GM21825 (cell line): ENCODE results near the gene FOXK1.

Experiments
- ATAC-seq: cut with Tn5 transposase; IDR thresholded peaks from one replicate; pipeline ENCODE4 v1.9.1; 2021; ENCODE audit warnings: mild to moderate bottlenecking, moderate library complexity; ENCODE audit not compliant: unreplicated experiment

Gene FOXK1

GRCh38 chr7:4742051-4742573 is 60.0 kb downstream of the FOXK1 start:
- ATAC-seq, result no peak

- no peak for ATAC-seq
Observed at GRCh38 chr7:4742852-4743251, 60.8 kb downstream of the FOXK1 start.

GRCh38 chr7:4744391-4745264 is 62.5 kb downstream of the FOXK1 start:
- peak; percentile 62 for ATAC-seq

- ATAC-seq, result no peak
Observed at GRCh38 chr7:4745265-4745919, 63.3 kb downstream of the FOXK1 start.

- no peak for ATAC-seq
Observed at GRCh38 chr7:4745971-4746919, 64.2 kb downstream of the FOXK1 start.

GRCh38 chr7:4747013-4747412 is 64.9 kb downstream of the FOXK1 start:
- ATAC-seq, result no peak

- ATAC-seq, result no peak
Observed at GRCh38 chr7:4747746-4748145, 65.7 kb downstream of the FOXK1 start.

GRCh38 chr7:4748231-4748681 is 66.2 kb downstream of the FOXK1 start:
- no peak for ATAC-seq

GRCh38 chr7:4749363-4749762 is 67.3 kb downstream of the FOXK1 start:
- ATAC-seq, result no peak

GRCh38 chr7:4749798-4750197 is 67.7 kb downstream of the FOXK1 start:
- ATAC-seq, result no peak

- ATAC-seq, result no peak
Observed at GRCh38 chr7:4751398-4751947, 69.4 kb downstream of the FOXK1 start.

- ATAC-seq, result peak; percentile 83
Observed at GRCh38 chr7:4753598-4754432, 71.7 kb downstream of the FOXK1 start.

GRCh38 chr7:4754433-4755010 is 72.4 kb downstream of the FOXK1 start:
- ATAC-seq, result no peak

GRCh38 chr7:4755045-4755444 is 73.0 kb downstream of the FOXK1 start:
- ATAC-seq, result no peak

GRCh38 chr7:4758111-4758510 is 76.0 kb downstream of the FOXK1 start:
- ATAC-seq, result no peak

GRCh38 chr7:4758791-4759190 is 76.7 kb downstream of the FOXK1 start:
- no peak for ATAC-seq

- no peak for ATAC-seq
Observed at GRCh38 chr7:4759211-4759610, 77.1 kb downstream of the FOXK1 start.

GRCh38 chr7:4760952-4761351 is 78.9 kb downstream of the FOXK1 start:
- no peak for ATAC-seq
